HepG2 (cell line): ENCODE results near the gene RMI2. TPM values are rescaled to one million over a fixed set of nuclear protein-coding genes. Genes with fewer than 3 reads are reported as not detected.

Experiments used
- ARNT ChIP-seq: fragments of 450-650 bp; IDR thresholded peaks from 2 replicates; pipeline ENCODE4 v1.6.1; 2017
- CAMTA2 ChIP-seq: sonication (generic); formaldehyde crosslinking; IDR thresholded peaks from 2 replicates; pipeline ENCODE4 v1.4.0; 2020; ENCODE audit warnings: mild to moderate bottlenecking, missing genetic modification reagents, borderline replicate concordance
- DRAP1 ChIP-seq: IDR thresholded peaks from 2 replicates; pipeline ENCODE4 v1.6.1; 2016; ENCODE audit warnings: missing genetic modification reagents, missing compliant biosample characterization
- RERE ChIP-seq: IDR thresholded peaks from 2 replicates; pipeline ENCODE4 v1.6.1; 2016; ENCODE audit warnings: low read depth, missing genetic modification reagents, missing compliant biosample characterization
- RFX3 ChIP-seq: IDR thresholded peaks from 2 replicates; pipeline ENCODE4 v1.6.1; 2016; ENCODE audit warnings: missing biosample characterization, missing genetic modification reagents
- ZBTB46 ChIP-seq: sonication (generic); formaldehyde crosslinking; IDR thresholded peaks from 2 replicates; pipeline ENCODE4 v1.4.0; 2020; ENCODE audit warnings: mild to moderate bottlenecking, missing genetic modification reagents, borderline replicate concordance
- ZC3H13 ChIP-seq: sonication (generic); formaldehyde crosslinking; IDR thresholded peaks from 2 replicates; pipeline ENCODE4 v1.8.1; 2023; ENCODE audit warnings: mild to moderate bottlenecking, missing genetic modification reagents, moderate library complexity
- ZNF343 ChIP-seq: sonication (generic); formaldehyde crosslinking; IDR thresholded peaks from 2 replicates; pipeline ENCODE4 v1.4.0; 2020; ENCODE audit warnings: mild to moderate bottlenecking, missing genetic modification reagents
- ZNF407 ChIP-seq: sonication (generic); formaldehyde crosslinking; IDR thresholded peaks from one replicate; pipeline ENCODE4 v1.5.1; 2020; ENCODE audit warnings: mild to moderate bottlenecking, missing genetic modification reagents; ENCODE audit errors: not compliant biosample characterization
- ZNF484 ChIP-seq: sonication (generic); formaldehyde crosslinking; IDR thresholded peaks from 2 replicates; pipeline ENCODE4 v1.5.1; 2020; ENCODE audit warnings: mild to moderate bottlenecking, low read depth, missing genetic modification reagents, borderline replicate concordance
- ZNF775 ChIP-seq: sonication (generic); formaldehyde crosslinking; IDR thresholded peaks from 2 replicates; pipeline ENCODE4 v1.4.0; 2020; ENCODE audit warnings: missing genetic modification reagents, mild to moderate bottlenecking, moderate library complexity, borderline replicate concordance
- ZSCAN31 ChIP-seq: sonication (generic); formaldehyde crosslinking; IDR thresholded peaks from 2 replicates; pipeline ENCODE4 v1.5.0; 2020; ENCODE audit warnings: low read depth, mild to moderate bottlenecking, missing genetic modification reagents
- polyA plus RNA-seq, 8 experiments: library from polyadenylated mRNA; depleted of rRNA in 3 of 8; stranded (reverse) in 7 of 8; unstranded in 1 of 8; fragments of >200 nt; fragmentation: Illumina TruSeq in 4 of 8; extraction: Trizol in 4 of 8; gene quantifications; 2 replicates each; pipeline versions ENCODE4 v1.2.1 to v1.2.3, GENCODE V29; 2011 to 2016; ENCODE audit warnings: low read depth in 4 of 8, missing spikeins in 1 of 8, mixed read lengths in 1 of 8; ENCODE audit not compliant: insufficient read depth in 1 of 8
- total RNA-seq, 5 experiments: library from RNA; depleted of rRNA; stranded (reverse); fragments of >200 nt; fragmentation: Illumina TruSeq; extraction: Trizol; gene quantifications; 2 replicates each; pipeline ENCODE4 v1.2.3, GENCODE V29; 2016; ENCODE audit warnings: low read depth in 1 of 5

RMI2 gene
- total and polyA plus RNA-seq, 2 of the 13 experiments (the other 11 are each of a cell fraction or from before 2014, with no cell fraction given): 24.5 to 55.7 TPM

GRCh38 chr16:11296706-11297491, 48.4 kb upstream of the RMI2 start (continued):
- TF ChIP-seq ARNT (no peak), ZNF775 (CRISPR knock-in tag) (peak; percentile 60; the same call in 1 of the 2 replicates), RERE (CRISPR knock-in tag) (0 out of 2 replicates have a peak, but pooled peaks have one; percentile 36), CAMTA2 (CRISPR knock-in tag) (peak; percentile 84; the same call in 1 of the 2 replicates), ZBTB46 (CRISPR knock-in tag) (peak; percentile 64; the same call in 1 of the 2 replicates), ZNF343 (CRISPR knock-in tag) (no peak), ZNF484 (CRISPR knock-in tag) (no peak), ZNF407 (CRISPR knock-in tag) (peak; percentile 1), RFX3 (CRISPR knock-in tag) (no peak), DRAP1 (CRISPR knock-in tag) (peak; percentile 77), ZC3H13 (CRISPR knock-in tag) (0 out of 2 replicates have a peak, but pooled peaks have one; percentile 20), ZSCAN31 (CRISPR knock-in tag) (no peak)
